ENCODE data around the gene CTNNA3. TPM values are rescaled to one million over a fixed set of nuclear protein-coding genes. Genes with fewer than 3 reads are reported as not detected.

CTNNA3 gene
- total and polyA plus RNA-seq, 2 of the 4 experiments (the other 2 are of a cell fraction): 0.19 to 0.90 TPM

GRCh38 chr10:67259319-67259929 lies 436.6 kb downstream of the CTNNA3 start:
- no peak overlapping the region for H3K4me3 ChIP-seq (ENCODE audit: insufficient read depth, low read depth, low read length)
- H4K20me1 ChIP-seq (ENCODE audit: insufficient read depth, low read length): no peaks in the 10 kb centered on the region
- H2AK9ac ChIP-seq (replicated peaks; ENCODE audit: low read depth, low read length, poor library complexity): no peak overlapping the region
- H2AFZ ChIP-seq (replicated peaks; ENCODE audit: low read length, poor library complexity): no peak overlapping the region
- DNase-seq: no peak
- no peak for TF ChIP-seq NFE2L2 (IDR thresholded peaks at IDR 0.05; ENCODE audit: low read depth, low read length)
- TF ChIP-seq MXI1 (IDR thresholded peaks at IDR 0.05; ENCODE audit: borderline replicate concordance, low read depth, low read length): no peak
- TF ChIP-seq CTCF (conservative IDR thresholded peaks at IDR 0.05; ENCODE audit: low read depth, low read length): no peak
- no peak for TF ChIP-seq USF2 (IDR thresholded peaks at IDR 0.05; ENCODE audit: low read depth, low read length)
- no peak for TF ChIP-seq ELK1 (IDR thresholded peaks at IDR 0.05; ENCODE audit: borderline replicate concordance, low read depth, low read length)
- no peak for TF ChIP-seq CHD1 (IDR thresholded peaks at IDR 0.05; ENCODE audit: low read depth, low read length)
- TF ChIP-seq RCOR1 (IDR thresholded peaks at IDR 0.05; ENCODE audit: insufficient replicate concordance, low read length): no peak
- no peak for TF ChIP-seq BHLHE40 (IDR thresholded peaks at IDR 0.05; ENCODE audit: low read depth, low read length)
- no peak overlapping the region for H3K4me2 ChIP-seq (ENCODE audit: low read depth, low read length)
- no peak overlapping the region for H3K23ac ChIP-seq (ENCODE audit: low read depth, low read length)
- no peak overlapping the region for H2BK120ac ChIP-seq (ENCODE audit: low read depth, low read length)
- no TSS peak for BruUV-seq (replicated peaks)
- ATAC-seq (ENCODE audit: low read depth): no peak
- no peak overlapping the region for H4K91ac ChIP-seq (ENCODE audit: insufficient read depth, low read depth, low read length)
- H3K27me3 ChIP-seq (ENCODE audit: control insufficient read depth, insufficient read depth, low read length): no peaks in the 10 kb centered on the region
- no peak overlapping the region for H2BK20ac ChIP-seq (ENCODE audit: low read depth, low read length)
- no peak overlapping the region for H3K18ac ChIP-seq (ENCODE audit: low read depth, low read length)
- no peak overlapping the region for H2BK5ac ChIP-seq (ENCODE audit: low read depth, low read length, poor library complexity, severe bottlenecking)
- H2AK5ac ChIP-seq (ENCODE audit: low read depth, low read length): no peak overlapping the region
- H4K5ac ChIP-seq (ENCODE audit: low read depth, low read length): no peak overlapping the region
- WGBS, 2 experiments (ENCODE audit: extremely low coverage in 2 of 2, insufficient read length in 1 of 2): no CpG with 5 or more reads among the region's 4 CpGs
- no peak overlapping the region for H3K14ac ChIP-seq (replicated peaks; ENCODE audit: low read depth, low read length)
- no peak overlapping the region for H3K27ac ChIP-seq (ENCODE audit: insufficient read depth, low read length)
- no peak overlapping the region for H3K4ac ChIP-seq (ENCODE audit: low read depth, low read length)
- no peaks in the 10 kb centered on the region for H3K4me1 ChIP-seq (ENCODE audit: control insufficient read depth, insufficient read depth, low read length)
- H3K9me3 ChIP-seq (ENCODE audit: control insufficient read depth, insufficient read depth, low read length): no peaks in the 10 kb centered on the region
- dilution Hi-C loops (cut with HindIII; ENCODE audit: low sequenced_read_pairs, unreplicated experiment) (no loop called here), in situ Hi-C loops (cut with MboI; ENCODE audit: low sequenced_read_pairs) (no loop called here), intact Hi-C loops (cut with micrococcal nuclease) (no loop called here)
- no peaks in the 10 kb centered on the region for H3K79me1 ChIP-seq (ENCODE audit: low read depth in 1 of 2, low read length in 2 of 2)
- no peak overlapping the region for H3K56ac ChIP-seq (ENCODE audit: extremely low read depth, insufficient read depth, low read length)
- ChIA-PET CTCF (interaction anchor here (0.7 kb wide), 1 partner anchor 9 kb away, joined by 3 read pairs; no protein-coding TSS in a partner anchor), POLR2A (ENCODE audit: unreplicated experiment) (no interaction called here)
- H2BK15ac ChIP-seq (ENCODE audit: low read depth, low read length): no peak overlapping the region
- no peaks in the 10 kb centered on the region for H3K9me1 ChIP-seq (ENCODE audit: insufficient read depth, low read length)
- H3K36me3 ChIP-seq (ENCODE audit: control insufficient read depth, insufficient read depth, low read length): no peaks in the 10 kb centered on the region
- H3K9ac ChIP-seq (ENCODE audit: low read depth, low read length): no peak overlapping the region
- no peak overlapping the region for H4K8ac ChIP-seq (ENCODE audit: low read depth in 2 of 2, low read length in 2 of 2)
